ENCODE measurements around the gene CFAP100.

CFAP100 gene

GRCh38 chr3:126419886-126420786 lies 25.4 kb downstream of the CFAP100 start:
- DNase-seq (ENCODE audit: low read depth in 3 of 3, low spot score in 1 of 3), result no peak

- no peak for DNase-seq (ENCODE audit: low read depth in 3 of 3, low spot score in 1 of 3)
These were observed 26.9 kb downstream of the CFAP100 start for GRCh38 chr3:126421573-126422119.

GRCh38 chr3:126422121-126422520 lies 27.4 kb downstream of the CFAP100 start:
- no peak for DNase-seq (ENCODE audit: low read depth in 3 of 3, low spot score in 1 of 3)

- no peak for DNase-seq (ENCODE audit: low read depth in 3 of 3, low spot score in 1 of 3)
These were observed 27.9 kb downstream of the CFAP100 start for GRCh38 chr3:126422571-126423091.

GRCh38 chr3:126423191-126424038 lies 28.7 kb downstream of the CFAP100 start:
- no peak for DNase-seq (ENCODE audit: low read depth in 3 of 3, low spot score in 1 of 3)

GRCh38 chr3:126424039-126424717 lies 29.5 kb downstream of the CFAP100 start:
- DNase-seq (ENCODE audit: low read depth in 3 of 3, low spot score in 1 of 3), result no peak

GRCh38 chr3:126424751-126425150 lies 30.0 kb downstream of the CFAP100 start:
- DNase-seq (ENCODE audit: low read depth in 3 of 3, low spot score in 1 of 3), result no peak

GRCh38 chr3:126431103-126431534 lies 36.4 kb downstream of the CFAP100 start:
- no peak for DNase-seq (ENCODE audit: low read depth in 3 of 3, low spot score in 1 of 3)

- no peak for DNase-seq (ENCODE audit: low read depth in 3 of 3, low spot score in 1 of 3)
These were observed 37.8 kb downstream of the CFAP100 start for GRCh38 chr3:126432361-126433104.

- no peak for DNase-seq (ENCODE audit: low read depth in 3 of 3, low spot score in 1 of 3)
These were observed 38.4 kb downstream of the CFAP100 start for GRCh38 chr3:126433105-126433430.

- no peak for DNase-seq (ENCODE audit: low read depth in 3 of 3, low spot score in 1 of 3)
These were observed 39.0 kb downstream of the CFAP100 start for GRCh38 chr3:126433496-126434263.

- DNase-seq (ENCODE audit: low read depth in 3 of 3, low spot score in 1 of 3), result no peak
These were observed 39.5 kb downstream of the CFAP100 start for GRCh38 chr3:126434264-126434590.

- no peak for DNase-seq (ENCODE audit: low read depth in 3 of 3, low spot score in 1 of 3)
These were observed 40.3 kb downstream of the CFAP100 start for GRCh38 chr3:126434931-126435411.

GRCh38 chr3:126435456-126436315 lies 41.0 kb downstream of the CFAP100 start:
- no peak for DNase-seq (ENCODE audit: low read depth in 3 of 3, low spot score in 1 of 3)

- no peak for DNase-seq (ENCODE audit: low read depth in 3 of 3, low spot score in 1 of 3)
These were observed 42.4 kb downstream of the CFAP100 start for GRCh38 chr3:126436826-126437717.

- DNase-seq (ENCODE audit: low read depth in 3 of 3, low spot score in 1 of 3), result no peak
These were observed 43.5 kb downstream of the CFAP100 start for GRCh38 chr3:126438186-126438585.

- DNase-seq (ENCODE audit: low read depth in 3 of 3, low spot score in 1 of 3), result no peak
These were observed 44.0 kb downstream of the CFAP100 start for GRCh38 chr3:126438746-126439145.

All from stimulated activated CD4-positive, alpha-beta T cell treated with anti-CD3 and anti-CD28 coated beads, TNF-alpha, amount 100 ng/mL, for 1 hour (primary cell).